SK-N-SH (cell line): ENCODE data around the gene TNFRSF14.

ENCODE experiments used
- CTCF ChIP-seq: fragments of 200-600 bp; sonication (generic); IDR thresholded peaks from 2 replicates; pipeline ENCODE4 v1.6.1; 2017; ENCODE audit warnings: antibody characterized with exemption, mild to moderate bottlenecking, moderate library complexity
- EZH2phosphoT487 ChIP-seq: fragments of 200-600 bp; sonication (generic); IDR thresholded peaks from 2 replicates; pipeline ENCODE4 v1.6.1; 2017; ENCODE audit warnings: low read depth, mixed run types, mild to moderate bottlenecking, antibody characterized with exemption, moderate library complexity, borderline replicate concordance
- FOXM1 ChIP-seq: IDR thresholded peaks from 2 replicates; pipeline ENCODE4 v1.4.0; 2012; ENCODE audit warnings: low read depth, mild to moderate bottlenecking
- TAF1 ChIP-seq: IDR thresholded peaks from 2 replicates; pipeline ENCODE4 v1.6.1; 2012; ENCODE audit warnings: low read depth, mild to moderate bottlenecking, low read length, moderate library complexity, borderline replicate concordance

DNA sequence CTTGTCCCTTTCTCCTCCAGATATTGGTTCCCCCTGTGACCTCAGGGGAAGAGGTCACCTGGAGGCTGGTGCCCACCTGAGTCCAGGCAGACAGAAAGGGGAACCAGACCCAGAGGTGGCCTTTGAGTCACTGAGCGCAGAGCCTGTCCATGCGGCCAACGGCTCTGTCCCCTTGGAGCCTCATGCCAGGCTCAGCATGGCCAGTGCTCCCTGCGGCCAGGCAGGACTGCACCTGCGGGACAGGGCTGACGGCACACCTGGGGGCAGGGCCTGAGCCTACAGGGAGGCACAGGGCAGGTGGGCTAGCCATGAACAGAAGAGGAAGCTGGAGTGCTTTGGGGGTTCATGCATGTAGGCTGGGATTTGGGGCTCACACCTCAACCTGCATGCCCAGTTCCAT is 2.7 kb downstream of the TNFRSF14 start:
- no peak for TF ChIP-seq TAF1
- no peak for TF ChIP-seq FOXM1
- TF ChIP-seq CTCF: no peak
- TF ChIP-seq EZH2phosphoT487: no peak
